ENCODE data around the gene CD82.
A peak's percentile ranks its signal among the peaks of the same experiment; 100 is the strongest.

CD82 gene

GRCh38 chr11:44570411-44571155 lies 5.1 kb downstream of the CD82 start:
- no peak for TF ChIP-seq CTCF (IDR thresholded peaks at IDR 0.05; ENCODE audit: low read depth, low read length, missing control alignments)
- no peak overlapping the region for H3K4me3 ChIP-seq (ENCODE audit: low read depth, low read length)
- in situ Hi-C loops (cut with HindIII; ENCODE audit: low sequenced_read_pairs) = no loop called here
- DNase-seq (ENCODE audit: low read depth) = no peak

- TF ChIP-seq CTCF (IDR thresholded peaks at IDR 0.05; ENCODE audit: low read depth, low read length, missing control alignments) = no peak
- in situ Hi-C loops (cut with HindIII; ENCODE audit: low sequenced_read_pairs) = no loop called here
- H3K4me3 ChIP-seq (ENCODE audit: low read depth, low read length) = no peak overlapping the region
- no peak for DNase-seq (ENCODE audit: low read depth)
Observed at GRCh38 chr11:44571871-44572270, 6.4 kb downstream of the CD82 start.

DNA sequence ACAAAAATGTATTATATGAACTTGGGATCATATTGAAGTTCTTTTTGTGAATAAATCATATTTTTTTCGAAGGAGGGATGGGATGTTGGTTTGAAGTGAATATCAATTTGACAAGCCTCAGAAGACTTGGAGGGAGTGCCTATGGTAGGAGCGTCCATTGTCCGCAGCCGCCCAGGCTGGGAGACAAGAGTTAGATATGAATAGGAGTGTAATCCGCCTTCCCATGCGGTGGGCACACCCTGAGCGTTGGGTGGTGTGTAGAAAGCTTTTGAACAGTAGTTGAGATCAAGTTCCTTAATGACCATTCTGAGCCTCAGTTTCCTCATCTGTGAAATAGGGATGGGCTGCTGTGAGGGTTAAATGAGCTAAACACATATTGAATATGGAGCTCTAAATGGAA lies 7.0 kb downstream of the CD82 start:
- in situ Hi-C loops (cut with HindIII; ENCODE audit: low sequenced_read_pairs) = no loop called here
- no peak for DNase-seq (ENCODE audit: low read depth)
- no peak overlapping the region for H3K4me3 ChIP-seq (ENCODE audit: low read depth, low read length)
- TF ChIP-seq CTCF (IDR thresholded peaks at IDR 0.05; ENCODE audit: low read depth, low read length, missing control alignments) = no peak

DNA sequence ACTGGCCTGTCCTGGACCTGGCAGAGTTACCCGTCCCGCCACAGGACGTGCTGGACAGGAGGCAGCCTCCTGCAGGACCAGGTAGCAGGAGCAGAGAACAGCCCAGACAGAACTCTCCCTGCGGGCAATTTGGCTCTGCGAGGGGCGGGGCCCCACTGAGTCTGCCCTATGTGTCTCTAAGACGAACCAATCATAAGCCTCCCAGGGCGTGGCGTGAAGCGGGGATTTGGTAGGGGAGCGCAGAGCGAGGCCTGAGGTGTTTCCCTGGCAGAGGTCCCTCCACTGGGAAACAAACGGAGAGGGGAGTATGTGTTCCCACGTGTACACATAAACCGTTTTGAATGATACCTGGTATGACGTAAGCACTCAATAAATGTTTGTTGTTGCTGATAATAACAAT lies 7.4 kb downstream of the CD82 start:
- no peak for TF ChIP-seq CTCF (IDR thresholded peaks at IDR 0.05; ENCODE audit: low read depth, low read length, missing control alignments)
- no peak overlapping the region for H3K4me3 ChIP-seq (ENCODE audit: low read depth, low read length)
- in situ Hi-C loops (cut with HindIII; ENCODE audit: low sequenced_read_pairs) = no loop called here
- DNase-seq (ENCODE audit: low read depth) = no peak

DNA sequence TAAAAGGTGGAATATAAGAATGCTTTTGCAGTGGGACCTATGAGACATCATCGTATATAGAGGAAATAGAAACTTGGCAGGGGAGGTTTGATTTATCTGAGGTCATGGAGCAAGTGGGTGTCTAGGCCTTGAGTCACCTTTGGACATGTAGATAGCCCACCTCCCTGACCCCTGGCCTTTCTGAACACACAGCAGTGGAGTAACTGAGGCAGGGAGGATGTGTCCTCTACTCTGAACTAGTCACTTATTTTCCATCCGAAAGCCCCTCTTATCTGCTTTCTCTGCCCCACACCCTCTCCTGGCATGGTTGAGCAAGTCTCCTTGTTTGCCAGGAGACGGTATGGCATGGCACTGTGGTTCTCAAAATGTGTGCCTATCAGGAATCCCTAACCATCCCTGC lies 7.9 kb downstream of the CD82 start:
- in situ Hi-C loops (cut with HindIII; ENCODE audit: low sequenced_read_pairs) = no loop called here
- DNase-seq (ENCODE audit: low read depth) = no peak
- no peak for TF ChIP-seq CTCF (IDR thresholded peaks at IDR 0.05; ENCODE audit: low read depth, low read length, missing control alignments)
- H3K4me3 ChIP-seq (ENCODE audit: low read depth, low read length) = no peak overlapping the region

- no peak overlapping the region for H3K4me3 ChIP-seq (ENCODE audit: low read depth, low read length)
- in situ Hi-C loops (cut with HindIII; ENCODE audit: low sequenced_read_pairs) = no loop called here
- peak; percentile 69 for DNase-seq (ENCODE audit: low read depth)
- TF ChIP-seq CTCF (IDR thresholded peaks at IDR 0.05; ENCODE audit: low read depth, low read length, missing control alignments) = no peak
Observed at GRCh38 chr11:44574610-44575287, 9.3 kb downstream of the CD82 start.
